ENCODE results near the gene ACTG2.

ACTG2 gene

GRCh38 chr2:73962798-73963197, 70.0 kb downstream of the ACTG2 start:
- TF ChIP-seq CTCF (IDR thresholded peaks at IDR 0.05; ENCODE audit: borderline replicate concordance, insufficient read depth, low read depth, low read length): no peak
- no peak overlapping the region for H3K4me3 ChIP-seq (ENCODE audit: low read depth, low read length)

GRCh38 chr2:73963385-73964120, 70.7 kb downstream of the ACTG2 start:
- H3K4me3 ChIP-seq (ENCODE audit: low read depth, low read length): no peak overlapping the region
- no peak for TF ChIP-seq CTCF (IDR thresholded peaks at IDR 0.05; ENCODE audit: borderline replicate concordance, insufficient read depth, low read depth, low read length)

GRCh38 chr2:73964223-73964622, 71.4 kb downstream of the ACTG2 start:
- no peak for TF ChIP-seq CTCF (IDR thresholded peaks at IDR 0.05; ENCODE audit: borderline replicate concordance, insufficient read depth, low read depth, low read length)
- no peak overlapping the region for H3K4me3 ChIP-seq (ENCODE audit: low read depth, low read length)

- no peak for TF ChIP-seq CTCF (IDR thresholded peaks at IDR 0.05; ENCODE audit: borderline replicate concordance, insufficient read depth, low read depth, low read length)
- no peak overlapping the region for H3K4me3 ChIP-seq (ENCODE audit: low read depth, low read length)
Observed at GRCh38 chr2:73965053-73965452, 72.2 kb downstream of the ACTG2 start.

GRCh38 chr2:73968357-73968937, 75.6 kb downstream of the ACTG2 start:
- no peak for TF ChIP-seq CTCF (IDR thresholded peaks at IDR 0.05; ENCODE audit: borderline replicate concordance, insufficient read depth, low read depth, low read length)
- H3K4me3 ChIP-seq (ENCODE audit: low read depth, low read length): no peak overlapping the region

- TF ChIP-seq CTCF (IDR thresholded peaks at IDR 0.05; ENCODE audit: borderline replicate concordance, insufficient read depth, low read depth, low read length): no peak
- H3K4me3 ChIP-seq (ENCODE audit: low read depth, low read length): no peak overlapping the region
Observed at GRCh38 chr2:73969356-73969755, 76.5 kb downstream of the ACTG2 start.

Measured in GM12875 (cell line).